Stimulated activated CD4-positive, alpha-beta T cell treated with anti-CD3 and anti-CD28 coated beads, TNF-alpha, amount 100 ng/mL, for 24 hours (primary cell): ENCODE results near the gene TRAFD1.
"Not testable (repeated sequence)": the region's sequence is repeated elsewhere in the genome, so short reads cannot be mapped to it uniquely, and the experiment has no call there.

Source experiments
- DNase-seq, 3 experiments: peaks; one replicate each; pipeline ENCODE4 v3.0.0-alpha.2; 2020; ENCODE audit warnings: low read depth in 3 of 3

Gene TRAFD1

GRCh38 chr12:112125250-112125999, at the start of gene TRAFD1:
TRAFD1 (plus strand) TSS chr12:112125560; CDS start chr12:112130523, 4,963 bp downstream.
- peak; percentile 96 to 98 (median 98) for DNase-seq

GRCh38 chr12:112087055-112087850, 38.1 kb upstream of the TRAFD1 start:
- DNase-seq: no peak

- DNase-seq: no peak
Observed at GRCh38 chr12:112087851-112088250, 37.5 kb upstream of the TRAFD1 start.

DNA sequence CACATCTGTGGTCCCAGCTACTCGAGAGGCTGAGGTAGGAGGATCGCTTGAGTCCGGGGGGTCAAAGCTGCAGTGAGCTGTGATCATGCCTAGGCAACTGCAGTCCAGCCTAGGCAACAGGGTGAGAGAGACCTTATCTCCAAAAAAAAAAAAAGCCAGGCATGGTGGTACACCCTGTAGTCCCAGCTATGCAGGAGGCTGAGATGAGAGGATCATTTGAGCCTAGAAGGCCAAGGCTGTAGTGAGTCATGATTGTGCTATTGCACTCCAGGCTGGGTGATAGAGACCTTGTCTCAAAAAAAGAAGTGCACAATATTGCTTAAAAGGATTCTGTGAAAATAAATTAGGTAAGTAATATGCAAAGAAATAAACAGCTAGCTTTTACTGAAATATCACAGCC, 33.8 kb upstream of the TRAFD1 start:
- DNase-seq: no peak

GRCh38 chr12:112096070-112096469, 29.3 kb upstream of the TRAFD1 start:
- DNase-seq: no peak

- DNase-seq: peak; percentile 15 to 21 (median 17)
Observed at GRCh38 chr12:112096667-112097066, 28.7 kb upstream of the TRAFD1 start.

GRCh38 chr12:112097641-112098040, 27.7 kb upstream of the TRAFD1 start:
- no peak for DNase-seq

- not testable (repeated sequence) for DNase-seq
Observed at GRCh38 chr12:112100500-112100899, 24.9 kb upstream of the TRAFD1 start.

- DNase-seq: no peak
Observed at GRCh38 chr12:112102127-112102526, 23.2 kb upstream of the TRAFD1 start.

DNA sequence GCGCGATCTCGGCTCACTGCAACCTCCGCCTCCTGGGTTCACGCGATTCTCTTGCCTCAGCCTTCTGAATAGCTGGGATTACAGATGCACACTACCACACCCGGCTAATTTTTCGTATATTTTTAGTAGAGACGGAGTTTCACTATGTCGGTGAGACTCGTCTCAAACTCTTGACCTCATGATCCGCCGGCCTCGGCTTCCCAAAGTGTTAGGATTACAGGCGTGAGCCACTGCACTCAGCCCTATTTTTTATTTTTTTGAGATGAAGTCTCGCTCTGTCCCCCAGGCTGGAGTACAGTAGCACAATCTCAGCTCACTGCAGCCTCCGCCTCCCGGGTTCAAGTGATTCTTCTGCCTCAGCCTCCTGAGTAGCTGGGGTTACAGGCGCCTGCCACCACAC, 22.6 kb upstream of the TRAFD1 start:
- not testable (repeated sequence) for DNase-seq

GRCh38 chr12:112103758-112104503, 21.4 kb upstream of the TRAFD1 start:
- no peak for DNase-seq

DNA sequence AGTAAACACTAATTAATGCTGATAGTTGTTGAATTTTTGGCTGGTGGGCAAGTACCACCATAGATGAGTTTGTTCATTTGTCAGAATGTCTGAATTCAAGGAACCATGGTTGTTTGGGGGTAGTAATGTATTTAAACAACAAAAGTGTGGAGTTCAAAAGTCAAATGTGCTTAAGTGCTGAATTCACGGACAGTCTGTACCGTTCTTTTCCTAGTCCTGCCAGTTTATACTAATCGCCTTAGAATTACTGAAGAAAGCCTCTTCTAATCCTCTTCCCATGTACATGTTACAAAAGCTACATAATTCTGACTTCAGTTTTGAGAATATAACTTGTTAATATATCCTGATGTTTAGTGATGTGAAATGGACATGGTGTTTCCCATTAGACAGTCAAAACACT, 19.5 kb upstream of the TRAFD1 start:
- DNase-seq: no peak

GRCh38 chr12:112107306-112108201, 17.8 kb upstream of the TRAFD1 start:
- DNase-seq: peak in 1 of 3 experiments; percentile 33

DNA sequence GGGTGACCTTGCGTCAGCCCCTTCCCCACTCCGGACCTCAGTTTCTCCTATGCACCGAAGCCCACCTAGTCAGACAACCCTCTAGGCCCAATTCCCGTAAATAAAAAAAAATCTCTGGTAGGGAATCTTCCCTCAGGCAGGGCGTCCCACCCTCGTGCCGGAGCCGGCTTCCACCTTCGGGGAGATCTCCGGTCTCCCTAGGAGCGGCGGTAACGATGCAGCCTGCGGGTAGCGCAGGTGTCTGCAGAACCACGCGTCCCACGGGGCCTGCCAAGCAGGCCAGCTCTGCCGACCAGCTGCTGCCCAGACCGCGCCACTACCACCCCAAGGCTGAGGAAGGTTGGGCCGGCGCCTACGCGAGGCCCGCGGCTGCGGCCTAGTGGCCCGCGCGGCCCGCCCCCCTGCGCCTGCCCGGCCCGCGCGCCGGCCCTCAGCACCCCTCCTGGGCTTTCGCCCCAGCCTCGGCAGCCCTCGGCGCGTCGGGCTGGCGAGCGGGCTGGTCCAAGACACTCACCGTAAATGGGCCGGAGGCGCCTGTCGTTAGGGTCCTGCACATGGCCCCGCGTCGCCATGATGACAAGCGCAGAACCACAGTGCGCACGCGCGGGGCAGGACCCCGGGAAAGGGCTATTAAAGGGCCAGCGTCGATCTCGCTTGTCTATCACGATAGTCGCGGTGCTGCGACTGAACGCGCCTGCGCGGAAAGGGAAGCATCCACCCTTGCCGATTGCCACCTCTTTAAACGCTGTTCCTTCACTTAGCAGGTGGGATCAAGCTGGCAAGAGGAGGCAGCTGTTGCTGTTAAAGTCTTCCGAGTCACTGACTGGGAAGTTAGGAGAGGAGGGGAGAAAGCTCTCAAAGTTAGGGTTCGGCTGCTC, 16.9 kb upstream of the TRAFD1 start, which contains the start of gene NAA25:
Gene NAA25 (minus strand): TSS at position 582 of the 878 bp plus-strand sequence. CDS start 10 bp downstream, at position 572.
- peak; percentile 78 to 85 (median 83) for DNase-seq

DNA sequence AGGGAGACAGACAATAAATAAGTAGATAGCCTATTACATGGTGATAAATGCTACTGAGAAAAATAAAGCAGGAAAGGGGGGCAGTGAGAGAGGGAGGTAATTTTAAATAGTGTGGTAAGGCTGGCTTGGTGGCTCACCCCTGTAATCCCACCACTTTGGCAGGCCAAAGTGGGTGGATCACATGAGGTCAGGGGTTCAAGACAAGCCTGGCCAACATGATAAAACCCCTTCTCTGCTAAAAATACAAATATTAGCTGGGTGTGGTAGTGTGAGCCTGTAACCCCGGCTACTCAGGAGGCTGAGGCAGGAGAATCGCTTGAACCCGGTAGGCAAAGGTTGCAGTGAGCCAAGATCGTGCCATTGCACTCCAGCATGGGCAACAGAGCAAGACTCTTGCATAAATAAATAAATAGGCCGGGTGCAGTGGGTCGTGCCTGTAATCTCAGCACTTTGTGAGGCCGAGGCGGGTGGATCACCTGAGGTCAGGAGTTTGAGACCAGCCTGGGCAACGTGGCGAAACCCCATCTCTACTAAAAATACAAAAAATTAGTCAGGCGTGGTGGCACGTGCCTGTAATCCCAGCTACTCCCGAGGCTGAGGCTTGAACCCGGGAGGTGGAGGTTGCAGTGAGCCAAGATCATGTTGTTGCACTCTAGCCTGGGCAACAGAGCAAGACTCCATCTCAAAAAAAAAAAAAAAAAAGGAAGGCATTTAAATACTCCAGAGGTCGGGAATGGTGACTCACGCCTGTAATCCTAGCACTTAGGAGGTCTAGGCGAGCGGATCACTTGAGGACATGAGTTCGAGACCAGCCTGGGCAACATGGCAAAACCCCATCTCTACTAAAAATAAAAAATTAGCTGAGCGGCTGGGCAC, 14.3 kb upstream of the TRAFD1 start:
- not testable (repeated sequence) for DNase-seq

- no peak for DNase-seq
Observed at GRCh38 chr12:112111931-112112330, 13.4 kb upstream of the TRAFD1 start.

- no peak for DNase-seq
Observed at GRCh38 chr12:112112409-112113133, 12.8 kb upstream of the TRAFD1 start.
